Nephron (organoid): ENCODE data around the gene LILRB1.
"Not testable (repeated sequence)": the region's sequence is repeated elsewhere in the genome, so short reads cannot be mapped to it uniquely, and the experiment has no call there.

Source experiments
- H3K27ac Mint-ChIP-seq, 3 experiments: 2 replicates each; pipeline ENCODE4 v1.8.0; 2020; ENCODE audit warnings: mixed read lengths in 3 of 3, mild to moderate bottlenecking in 2 of 3, moderate library complexity in 1 of 3
- H3K27me3 Mint-ChIP-seq: 2 replicates; pipeline ENCODE4 v1.8.0; 2021; ENCODE audit warnings: low read depth, mild to moderate bottlenecking, moderate library complexity, mixed read lengths
- H3K36me3 Mint-ChIP-seq: 2 replicates; pipeline ENCODE4 v1.8.0; 2020; ENCODE audit warnings: low read depth, mixed read lengths
- H3K4me1 Mint-ChIP-seq: 2 replicates; pipeline ENCODE4 v1.8.0; 2020; ENCODE audit warnings: mixed read lengths
- H3K4me3 Mint-ChIP-seq, 3 experiments: 2 replicates each; pipeline ENCODE4 v1.8.0; 2020; ENCODE audit warnings: mild to moderate bottlenecking in 3 of 3, mixed read lengths in 3 of 3, moderate library complexity in 2 of 3
- H3K9me3 Mint-ChIP-seq: 2 replicates; pipeline ENCODE4 v1.8.0; 2020; ENCODE audit warnings: mixed read lengths
- TF ChIP-seq, protein P1 (sequence below), 3 experiments: fragments of 200-600 bp; sonication (generic); IDR thresholded peaks; one replicate each; pipeline ENCODE4 v1.5.0; 2021; ENCODE audit warnings: antibody characterized with exemption in 3 of 3; ENCODE audit not compliant: unreplicated experiment in 3 of 3

LILRB1 gene

DNA sequence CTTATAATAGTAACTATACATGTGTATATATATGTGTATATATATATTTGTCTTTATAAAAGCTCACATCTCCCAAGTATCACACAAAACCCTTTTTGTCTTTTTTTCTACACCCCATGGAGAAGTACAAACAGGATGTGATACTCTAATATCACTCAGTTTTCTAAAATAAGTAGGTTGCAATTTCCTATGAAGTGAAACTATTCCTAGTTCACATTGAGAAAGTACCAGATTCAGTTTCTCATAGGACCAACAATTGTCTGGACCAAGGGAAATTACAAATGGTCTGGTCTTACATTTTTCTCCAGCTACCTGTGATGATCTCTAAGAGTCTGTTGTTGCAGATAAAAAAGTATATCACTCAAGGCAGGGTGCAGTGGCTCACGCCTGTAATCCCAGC lies 17.9 kb upstream of the LILRB1 start:
- Mint-ChIP-seq H3K27ac (no peak overlapping the region), H3K9me3 (peaks cover 59% of the 10 kb centered on the region), H3K36me3 (no peaks in the 10 kb centered on the region), H3K4me1 (no peaks in the 10 kb centered on the region), H3K4me3 (no peak overlapping the region), H3K27me3 (no peaks in the 10 kb centered on the region)
- TF ChIP-seq, protein P1, sequence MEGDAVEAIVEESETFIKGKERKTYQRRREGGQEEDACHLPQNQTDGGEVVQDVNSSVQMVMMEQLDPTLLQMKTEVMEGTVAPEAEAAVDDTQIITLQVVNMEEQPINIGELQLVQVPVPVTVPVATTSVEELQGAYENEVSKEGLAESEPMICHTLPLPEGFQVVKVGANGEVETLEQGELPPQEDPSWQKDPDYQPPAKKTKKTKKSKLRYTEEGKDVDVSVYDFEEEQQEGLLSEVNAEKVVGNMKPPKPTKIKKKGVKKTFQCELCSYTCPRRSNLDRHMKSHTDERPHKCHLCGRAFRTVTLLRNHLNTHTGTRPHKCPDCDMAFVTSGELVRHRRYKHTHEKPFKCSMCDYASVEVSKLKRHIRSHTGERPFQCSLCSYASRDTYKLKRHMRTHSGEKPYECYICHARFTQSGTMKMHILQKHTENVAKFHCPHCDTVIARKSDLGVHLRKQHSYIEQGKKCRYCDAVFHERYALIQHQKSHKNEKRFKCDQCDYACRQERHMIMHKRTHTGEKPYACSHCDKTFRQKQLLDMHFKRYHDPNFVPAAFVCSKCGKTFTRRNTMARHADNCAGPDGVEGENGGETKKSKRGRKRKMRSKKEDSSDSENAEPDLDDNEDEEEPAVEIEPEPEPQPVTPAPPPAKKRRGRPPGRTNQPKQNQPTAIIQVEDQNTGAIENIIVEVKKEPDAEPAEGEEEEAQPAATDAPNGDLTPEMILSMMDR (IDR thresholded peaks at IDR 0.05; ENCODE audit: unreplicated experiment in 3 of 3) = no peak

DNA sequence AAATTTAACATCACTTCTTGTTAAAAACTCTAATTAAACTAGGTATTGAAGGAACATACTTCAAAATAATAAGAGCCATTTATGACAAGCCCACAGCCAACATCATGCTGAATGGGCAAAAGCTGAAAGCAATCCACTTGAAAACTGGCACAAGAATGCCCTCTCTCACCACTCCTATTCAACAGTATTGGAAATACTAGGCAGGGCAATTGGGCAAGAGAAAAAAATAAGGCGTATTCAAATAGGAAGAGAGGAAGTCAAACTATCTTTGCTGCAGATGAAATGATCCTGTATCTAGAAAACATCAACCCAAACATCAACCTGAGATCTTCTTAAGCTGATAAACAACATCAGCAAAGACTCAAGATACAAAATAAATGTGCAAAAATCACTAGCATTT lies 15.6 kb upstream of the LILRB1 start:
- no peak overlapping the region for H3K27ac Mint-ChIP-seq
- H3K9me3 Mint-ChIP-seq = peaks cover 49% of the 10 kb centered on the region

DNA sequence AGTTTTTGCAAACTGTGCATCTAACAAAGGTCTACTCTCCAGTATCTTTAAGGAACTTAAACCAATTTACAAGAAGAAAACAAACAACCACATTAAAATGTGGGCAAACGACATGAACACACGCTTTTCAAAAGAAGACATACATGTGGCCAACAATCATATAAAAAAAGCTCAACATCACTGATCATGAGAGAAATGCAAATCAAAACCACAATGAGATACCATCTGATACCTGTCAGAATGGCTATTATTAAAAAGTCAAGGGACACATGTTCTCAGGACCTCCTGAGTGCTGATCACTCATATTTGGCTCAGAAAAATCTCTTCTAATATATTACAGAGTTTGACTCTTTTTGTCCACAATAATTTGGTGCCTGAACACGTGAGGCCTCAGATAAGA lies 14.2 kb upstream of the LILRB1 start:
- Mint-ChIP-seq H3K4me3 (no peak overlapping the region), H3K27ac (no peak overlapping the region), H3K27me3 (no peaks in the 10 kb centered on the region)

More for the DNA sequence above, 15.6 kb upstream of the LILRB1 start:
- Mint-ChIP-seq H3K4me3 (no peak overlapping the region), H3K4me1 (no peaks in the 10 kb centered on the region), H3K36me3 (no peaks in the 10 kb centered on the region), H3K27me3 (no peaks in the 10 kb centered on the region)
- TF ChIP-seq, protein P1 (IDR thresholded peaks at IDR 0.05; ENCODE audit: unreplicated experiment in 3 of 3) = no peak

DNA sequence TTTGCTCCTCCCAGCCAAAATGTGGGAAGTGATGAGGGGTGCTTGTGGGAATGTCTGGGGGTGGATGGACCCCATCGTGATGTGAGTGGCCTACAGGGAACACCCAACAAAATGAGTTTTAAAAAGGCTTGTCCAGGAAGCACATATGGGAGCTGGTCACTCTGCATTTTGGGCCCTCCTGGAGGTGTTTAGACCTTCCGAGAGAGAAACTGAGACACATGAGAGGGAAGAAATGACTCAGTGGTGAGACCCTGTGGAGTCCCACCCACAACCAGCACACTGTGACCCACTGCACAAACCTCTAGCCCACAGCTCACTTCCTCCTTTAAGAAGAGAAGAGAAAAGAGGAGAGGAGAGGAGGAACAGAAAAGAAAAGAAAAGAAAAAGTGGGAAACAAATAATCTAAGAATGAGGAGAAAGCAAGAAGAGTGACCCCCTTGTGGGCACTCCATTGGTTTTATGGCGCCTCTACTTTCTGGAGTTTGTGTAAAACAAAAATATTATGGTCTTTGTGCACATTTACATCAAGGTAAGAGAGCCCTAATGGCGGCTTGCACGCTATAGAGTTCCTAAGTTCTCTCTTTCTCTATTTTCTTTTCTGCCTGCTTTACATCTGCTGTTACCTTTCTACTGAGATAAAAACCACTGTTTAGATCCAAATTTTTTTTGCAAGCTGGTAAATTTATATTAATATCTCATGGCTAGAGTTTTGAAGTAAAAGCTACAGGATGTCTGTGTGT lies 13.3 kb upstream of the LILRB1 start:
- H3K4me1 Mint-ChIP-seq = no peaks in the 10 kb centered on the region
- TF ChIP-seq, protein P1 (IDR thresholded peaks at IDR 0.05; ENCODE audit: unreplicated experiment in 3 of 3) = no peak
- H3K9me3 Mint-ChIP-seq = peaks cover 41% of the 10 kb centered on the region
- no peak overlapping the region for H3K4me3 Mint-ChIP-seq
- H3K36me3 Mint-ChIP-seq = no peaks in the 10 kb centered on the region
- H3K27me3 Mint-ChIP-seq = no peaks in the 10 kb centered on the region
- no peak overlapping the region for H3K27ac Mint-ChIP-seq

More for the DNA sequence above, 14.2 kb upstream of the LILRB1 start:
- TF ChIP-seq, protein P1 (IDR thresholded peaks at IDR 0.05; ENCODE audit: unreplicated experiment in 3 of 3) = no peak
- Mint-ChIP-seq H3K9me3 (peaks cover 42% of the 10 kb centered on the region), H3K36me3 (no peaks in the 10 kb centered on the region), H3K4me1 (no peaks in the 10 kb centered on the region)

DNA sequence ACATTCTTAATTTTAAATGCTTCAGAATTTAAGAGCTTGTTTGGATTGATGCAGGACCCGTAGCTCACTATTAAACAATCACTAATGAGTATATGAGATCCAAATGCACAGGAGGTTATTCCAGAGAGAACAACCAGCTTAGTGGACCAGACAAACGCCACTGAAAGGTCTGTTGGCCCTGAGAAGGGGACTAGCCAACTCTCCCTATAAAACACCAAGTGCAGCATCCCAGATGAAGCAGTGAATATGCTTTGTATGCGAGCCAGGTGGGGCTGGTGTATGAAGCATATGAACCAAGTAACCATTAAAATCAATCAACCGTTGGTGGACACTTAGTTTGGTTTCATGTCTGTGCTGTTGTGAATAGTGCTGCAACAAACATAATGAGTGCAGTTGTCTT lies 9.8 kb upstream of the LILRB1 start:
- no peak overlapping the region for H3K27ac Mint-ChIP-seq
- no peaks in the 10 kb centered on the region for H3K36me3 Mint-ChIP-seq
- no peaks in the 10 kb centered on the region for H3K4me1 Mint-ChIP-seq
- H3K27me3 Mint-ChIP-seq = no peaks in the 10 kb centered on the region
- H3K9me3 Mint-ChIP-seq = peaks cover 41% of the 10 kb centered on the region
- H3K4me3 Mint-ChIP-seq = no peak overlapping the region
- TF ChIP-seq, protein P1 (IDR thresholded peaks at IDR 0.05; ENCODE audit: unreplicated experiment in 3 of 3) = no peak

DNA sequence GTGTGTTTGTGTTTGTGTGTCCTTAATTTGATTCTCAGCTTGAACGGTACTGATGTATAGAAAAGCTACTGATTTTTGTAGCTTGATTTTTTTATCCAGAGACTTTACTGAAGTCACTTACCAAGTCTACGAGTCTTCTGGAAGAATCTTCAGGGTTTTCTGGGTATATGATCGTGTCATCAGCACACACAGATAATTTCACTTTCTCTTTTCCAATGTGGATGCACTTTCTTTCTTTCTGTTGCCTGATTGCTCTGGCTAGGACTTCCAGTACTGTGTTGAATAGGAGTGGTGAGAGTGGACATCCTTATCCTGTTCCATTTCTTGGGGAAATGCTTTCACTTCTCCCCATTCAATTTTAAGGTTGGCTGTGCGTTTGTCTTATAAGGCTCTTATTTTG lies 7.9 kb upstream of the LILRB1 start:
- Mint-ChIP-seq H3K4me3 (no peak overlapping the region), H3K9me3 (peaks cover 42% of the 10 kb centered on the region), H3K36me3 (no peaks in the 10 kb centered on the region), H3K4me1 (no peaks in the 10 kb centered on the region), H3K27me3 (no peaks in the 10 kb centered on the region), H3K27ac (no peak overlapping the region)
- TF ChIP-seq, protein P1 (IDR thresholded peaks at IDR 0.05; ENCODE audit: unreplicated experiment in 3 of 3) = no peak

DNA sequence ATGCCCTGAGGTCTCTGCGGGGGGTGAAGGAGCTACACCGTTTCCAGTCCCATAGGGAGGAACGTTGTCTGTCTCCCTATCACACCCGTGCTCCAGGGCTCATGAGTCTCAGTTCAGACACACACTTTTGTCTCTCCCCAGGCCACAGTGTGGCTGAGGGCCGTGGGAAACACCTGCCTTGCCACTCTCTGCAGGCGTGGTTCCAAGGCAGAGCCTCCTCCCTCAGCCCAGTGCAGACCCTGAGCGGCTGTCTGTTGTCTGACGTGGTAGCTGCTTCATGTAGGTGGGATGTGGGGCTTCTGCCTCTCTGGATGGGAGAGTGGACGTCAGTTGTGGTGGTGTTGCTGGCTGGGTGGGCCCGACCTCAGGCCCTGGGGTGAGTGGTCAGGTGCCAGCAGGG lies 6.0 kb upstream of the LILRB1 start:
- not testable (repeated sequence) for H3K4me1 Mint-ChIP-seq, H3K4me3 Mint-ChIP-seq, H3K27me3 Mint-ChIP-seq, H3K36me3 Mint-ChIP-seq, H3K27ac Mint-ChIP-seq
- H3K9me3 Mint-ChIP-seq = peaks cover 54% of the 10 kb centered on the region

DNA sequence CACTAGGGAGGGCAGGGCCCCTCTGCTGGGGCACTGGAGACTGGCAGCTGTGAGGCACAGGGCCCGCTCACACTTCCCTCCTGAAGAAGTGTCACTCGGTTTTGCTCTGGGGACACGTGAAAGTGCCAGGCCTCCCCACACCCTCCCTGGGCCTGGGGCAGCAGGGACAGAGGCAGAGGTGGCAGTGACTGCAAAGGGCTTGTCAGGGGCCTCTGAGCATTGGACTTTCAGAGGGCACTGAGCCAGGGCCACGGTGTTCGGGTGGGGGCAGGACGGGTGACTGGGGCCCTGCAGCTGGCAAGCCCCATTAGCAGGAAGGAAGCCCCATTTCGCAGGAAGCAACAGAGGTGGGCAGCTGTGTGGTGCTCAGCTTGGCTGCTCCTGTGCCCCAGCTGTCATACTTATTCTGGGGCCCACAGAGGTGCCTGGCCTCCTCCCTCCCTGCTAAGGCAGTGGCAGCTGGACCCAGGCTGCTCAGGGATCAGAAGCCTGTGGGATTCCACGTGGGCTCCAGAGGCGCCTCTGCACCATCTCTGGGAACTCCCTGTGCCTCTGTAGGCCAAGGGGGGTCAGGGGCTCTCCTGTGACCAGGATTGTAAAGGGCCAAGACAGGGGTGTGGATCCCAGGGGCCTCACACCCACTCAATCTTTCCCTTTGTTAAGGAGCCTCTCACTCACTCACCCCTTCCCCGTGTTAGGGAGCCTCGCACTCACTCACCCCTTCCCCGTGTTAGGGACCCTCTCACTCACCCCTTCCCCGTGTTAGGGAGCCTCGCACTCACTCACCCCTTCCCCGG lies 5.2 kb upstream of the LILRB1 start:
- not testable (repeated sequence) for H3K27me3 Mint-ChIP-seq, H3K4me1 Mint-ChIP-seq, H3K4me3 Mint-ChIP-seq, H3K36me3 Mint-ChIP-seq, H3K27ac Mint-ChIP-seq
- peaks cover 59% of the 10 kb centered on the region for H3K9me3 Mint-ChIP-seq
